SKM-1 treated with dmso at 0.1 percent for 144 hours (cell line): ENCODE results near the gene CYSLTR2.
"Not testable (repeated sequence)": the region's sequence is repeated elsewhere in the genome, so short reads cannot be mapped to it uniquely, and the experiment has no call there.

Experiments
- DNase-seq: peaks from one replicate; lab custom pipeline; 2025; ENCODE audit not compliant: unreplicated experiment; lab: John Stamatoyannopoulos, UW

CYSLTR2 gene

GRCh38 chr13:48686636-48687210 is 33.0 kb downstream of the CYSLTR2 start:
- no peak for DNase-seq

- DNase-seq: no peak
These were observed 33.5 kb downstream of the CYSLTR2 start for GRCh38 chr13:48687249-48687648.

- no peak for DNase-seq
These were observed 40.3 kb downstream of the CYSLTR2 start for GRCh38 chr13:48693998-48694397.

GRCh38 chr13:48695776-48696175 is 42.0 kb downstream of the CYSLTR2 start:
- DNase-seq: no peak

- not testable (repeated sequence) for DNase-seq
These were observed 42.9 kb downstream of the CYSLTR2 start for GRCh38 chr13:48696676-48697075.

- DNase-seq: no peak
These were observed 53.7 kb downstream of the CYSLTR2 start for GRCh38 chr13:48707405-48707804.

- no peak for DNase-seq
These were observed 55.0 kb downstream of the CYSLTR2 start for GRCh38 chr13:48708764-48709163.

GRCh38 chr13:48709213-48709612 is 55.5 kb downstream of the CYSLTR2 start:
- DNase-seq: no peak

GRCh38 chr13:48710160-48710559 is 56.4 kb downstream of the CYSLTR2 start:
- no peak for DNase-seq

- DNase-seq: no peak
These were observed 58.4 kb downstream of the CYSLTR2 start for GRCh38 chr13:48712141-48712540.

- no peak for DNase-seq
These were observed 62.2 kb downstream of the CYSLTR2 start for GRCh38 chr13:48715977-48716376.

- DNase-seq: no peak
These were observed 66.9 kb downstream of the CYSLTR2 start for GRCh38 chr13:48720621-48721020.

GRCh38 chr13:48723168-48723567 is 69.4 kb downstream of the CYSLTR2 start:
- no peak for DNase-seq

GRCh38 chr13:48725271-48725670 is 71.5 kb downstream of the CYSLTR2 start:
- DNase-seq: no peak

- DNase-seq: no peak
These were observed 73.0 kb downstream of the CYSLTR2 start for GRCh38 chr13:48726711-48727110.

- DNase-seq: no peak
These were observed 73.7 kb downstream of the CYSLTR2 start for GRCh38 chr13:48727241-48728011.

- no peak for DNase-seq
These were observed 74.5 kb downstream of the CYSLTR2 start for GRCh38 chr13:48728226-48728625.

GRCh38 chr13:48728876-48729275 is 75.1 kb downstream of the CYSLTR2 start:
- DNase-seq: no peak

- DNase-seq: no peak
These were observed 76.1 kb downstream of the CYSLTR2 start for GRCh38 chr13:48729856-48730255.

GRCh38 chr13:48731001-48731658 is 77.4 kb downstream of the CYSLTR2 start:
- DNase-seq: no peak

- DNase-seq: peak; percentile 19
These were observed 78.3 kb downstream of the CYSLTR2 start for GRCh38 chr13:48731957-48732569.
